ENCODE data around the gene PPFIA2.

The PPFIA2 gene

GRCh38 chr12:81369175-81369574 lies 390.0 kb downstream of the PPFIA2 start:
- in situ Hi-C loops (cut with MboI; ENCODE audit: low pct_unique_long_range_greater_than_20kb, low sequenced_read_pairs, unreplicated experiment) = no loop called here
- no peak for DNase-seq (ENCODE audit: low spot score)
- no peak for TF ChIP-seq CTCF (IDR thresholded peaks at IDR 0.05; ENCODE audit: extremely low read depth, insufficient read depth, missing control alignments)

GRCh38 chr12:81365284-81365683 lies 393.9 kb downstream of the PPFIA2 start:
- DNase-seq (ENCODE audit: low spot score) = no peak
- in situ Hi-C loops (cut with MboI; ENCODE audit: low pct_unique_long_range_greater_than_20kb, low sequenced_read_pairs, unreplicated experiment) = no loop called here
- TF ChIP-seq CTCF (IDR thresholded peaks at IDR 0.05; ENCODE audit: extremely low read depth, insufficient read depth, missing control alignments) = no peak

GRCh38 chr12:81360916-81361315 lies 398.2 kb downstream of the PPFIA2 start:
- DNase-seq (ENCODE audit: low spot score) = no peak
- in situ Hi-C loops (cut with MboI; ENCODE audit: low pct_unique_long_range_greater_than_20kb, low sequenced_read_pairs, unreplicated experiment) = no loop called here
- no peak for TF ChIP-seq CTCF (IDR thresholded peaks at IDR 0.05; ENCODE audit: extremely low read depth, insufficient read depth, missing control alignments)

GRCh38 chr12:81359736-81360135 lies 399.4 kb downstream of the PPFIA2 start:
- no peak for DNase-seq (ENCODE audit: low spot score)
- no peak for TF ChIP-seq CTCF (IDR thresholded peaks at IDR 0.05; ENCODE audit: extremely low read depth, insufficient read depth, missing control alignments)
- in situ Hi-C loops (cut with MboI; ENCODE audit: low pct_unique_long_range_greater_than_20kb, low sequenced_read_pairs, unreplicated experiment) = no loop called here

- no peak for DNase-seq (ENCODE audit: low spot score)
- no peak for TF ChIP-seq CTCF (IDR thresholded peaks at IDR 0.05; ENCODE audit: extremely low read depth, insufficient read depth, missing control alignments)
- in situ Hi-C loops (cut with MboI; ENCODE audit: low pct_unique_long_range_greater_than_20kb, low sequenced_read_pairs, unreplicated experiment) = no loop called here
These were observed 404.7 kb downstream of the PPFIA2 start for GRCh38 chr12:81354327-81354932.

GRCh38 chr12:81350309-81350708 lies 408.8 kb downstream of the PPFIA2 start:
- in situ Hi-C loops (cut with MboI; ENCODE audit: low pct_unique_long_range_greater_than_20kb, low sequenced_read_pairs, unreplicated experiment) = no loop called here
- no peak for DNase-seq (ENCODE audit: low spot score)
- TF ChIP-seq CTCF (IDR thresholded peaks at IDR 0.05; ENCODE audit: extremely low read depth, insufficient read depth, missing control alignments) = no peak

GRCh38 chr12:81347404-81347803 lies 411.7 kb downstream of the PPFIA2 start:
- in situ Hi-C loops (cut with MboI; ENCODE audit: low pct_unique_long_range_greater_than_20kb, low sequenced_read_pairs, unreplicated experiment) = no loop called here
- no peak for DNase-seq (ENCODE audit: low spot score)
- no peak for TF ChIP-seq CTCF (IDR thresholded peaks at IDR 0.05; ENCODE audit: extremely low read depth, insufficient read depth, missing control alignments)
